Measurements from ENCODE around the gene LKAAEAR1.
A peak's percentile ranks its signal among the peaks of the same experiment; 100 is the strongest.
"Not testable (repeated sequence)": the region's sequence is repeated elsewhere in the genome, so short reads cannot be mapped to it uniquely, and the experiment has no call there.

LKAAEAR1 gene

DNA sequence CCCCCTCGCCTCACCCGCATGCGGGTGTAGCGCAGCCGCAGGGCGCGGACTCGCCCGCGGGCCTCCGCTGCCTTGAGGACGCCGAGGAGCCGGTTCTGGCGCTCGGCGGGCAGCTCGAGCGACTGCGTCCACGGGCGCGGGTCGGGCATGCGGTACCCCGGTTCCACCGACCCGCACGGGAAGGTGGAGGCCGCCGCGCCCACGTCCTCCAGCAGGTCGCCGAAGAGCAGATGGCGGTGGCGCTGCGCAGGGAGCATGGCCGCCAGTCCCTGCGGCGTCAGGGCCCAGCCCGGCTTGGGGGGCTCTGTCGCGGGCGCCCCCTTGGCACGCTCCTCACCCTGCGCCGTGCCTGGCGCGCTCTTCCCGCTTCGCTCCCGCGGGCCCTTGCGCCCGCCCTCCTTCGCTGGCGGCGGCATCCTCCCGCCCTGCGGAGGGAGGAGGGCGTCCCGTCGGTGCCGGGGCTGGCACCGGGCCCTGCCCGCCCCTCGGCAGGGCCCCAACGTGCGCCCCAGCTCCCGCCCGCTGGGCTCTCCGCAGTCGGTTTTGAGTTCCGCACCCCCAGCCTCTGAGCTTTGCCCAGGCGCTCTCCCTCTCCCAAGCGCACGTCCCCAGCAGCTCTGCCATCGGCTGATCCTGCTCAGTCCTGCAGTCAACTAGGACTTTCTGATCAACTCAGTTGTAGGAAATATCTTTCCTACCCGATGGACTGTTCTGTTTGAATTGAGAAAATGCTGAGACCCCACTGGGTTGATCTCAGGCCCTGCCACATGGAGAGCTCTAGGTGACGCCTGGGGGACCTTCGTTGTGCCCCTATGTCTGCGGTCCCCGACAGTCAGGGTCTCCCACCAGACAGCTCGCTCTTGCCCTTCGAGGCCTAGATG lies at the start of gene LKAAEAR1:
Gene LKAAEAR1 (minus strand): TSS at position 595 of the 881 bp plus-strand sequence. CDS start 179 bp downstream, at position 416.
- H3K4me3 ChIP-seq (ENCODE audit: low read length) = peak within 1 kb of the TSS; percentile 60
- H3K36me3 ChIP-seq (ENCODE audit: control insufficient read depth, insufficient read depth, low read length) = no peaks in the 10 kb centered on the region
- H3K9ac ChIP-seq (ENCODE audit: low read length) = no peak within 1 kb of the TSS
- no peak within 1 kb of the TSS for H3K27ac ChIP-seq (ENCODE audit: low read depth, low read length)
- peaks cover 2% of the 10 kb centered on the region for H3K4me1 ChIP-seq (ENCODE audit: control insufficient read depth, insufficient read depth, low read length)
- peaks cover 17% of the 10 kb centered on the region for H3K27me3 ChIP-seq (ENCODE audit: control insufficient read depth, insufficient read depth, low read length)

DNA sequence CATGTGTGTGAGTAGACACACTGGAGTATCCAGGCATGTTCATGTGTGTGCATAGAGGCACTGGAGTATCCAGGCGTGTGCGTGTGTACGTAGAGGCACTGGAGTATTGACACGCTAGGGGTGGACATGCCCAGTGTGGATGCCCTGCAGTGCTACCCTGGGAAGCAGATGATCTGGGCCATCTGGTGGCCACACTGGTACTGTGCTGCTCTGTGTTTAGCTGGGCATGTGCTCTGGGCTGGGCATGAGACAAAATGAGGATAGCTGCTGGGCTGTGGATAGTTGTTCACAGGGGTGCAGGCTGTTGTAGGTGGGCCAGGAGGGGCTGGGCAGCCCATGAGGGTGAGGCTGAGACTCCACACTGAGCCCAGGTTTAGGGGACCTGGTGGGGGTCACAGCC lies 47.2 kb upstream of the LKAAEAR1 start:
- H3K4me3 ChIP-seq (ENCODE audit: low read length) = no peak overlapping the region
- no peaks in the 10 kb centered on the region for H3K36me3 ChIP-seq (ENCODE audit: control insufficient read depth, insufficient read depth, low read length)
- H3K27ac ChIP-seq (ENCODE audit: low read depth, low read length) = no peak overlapping the region
- no peaks in the 10 kb centered on the region for H3K4me1 ChIP-seq (ENCODE audit: control insufficient read depth, insufficient read depth, low read length)
- no peak overlapping the region for H3K9ac ChIP-seq (ENCODE audit: low read length)
- H3K27me3 ChIP-seq (ENCODE audit: control insufficient read depth, insufficient read depth, low read length) = no peaks in the 10 kb centered on the region

- H3K4me1 ChIP-seq (ENCODE audit: control insufficient read depth, insufficient read depth, low read length) = no peaks in the 10 kb centered on the region
- no peak overlapping the region for H3K9ac ChIP-seq (ENCODE audit: low read length)
- H3K27me3 ChIP-seq (ENCODE audit: control insufficient read depth, insufficient read depth, low read length) = no peaks in the 10 kb centered on the region
- no peak overlapping the region for H3K4me3 ChIP-seq (ENCODE audit: low read length)
- H3K36me3 ChIP-seq (ENCODE audit: control insufficient read depth, insufficient read depth, low read length) = no peaks in the 10 kb centered on the region
- no peak overlapping the region for H3K27ac ChIP-seq (ENCODE audit: low read depth, low read length)
Observed at GRCh38 chr20:64130876-64131275, 46.7 kb upstream of the LKAAEAR1 start.

GRCh38 chr20:64130271-64130670 lies 46.1 kb upstream of the LKAAEAR1 start:
- no peak overlapping the region for H3K9ac ChIP-seq (ENCODE audit: low read length)
- H3K4me1 ChIP-seq (ENCODE audit: control insufficient read depth, insufficient read depth, low read length) = no peaks in the 10 kb centered on the region
- no peak overlapping the region for H3K4me3 ChIP-seq (ENCODE audit: low read length)
- H3K36me3 ChIP-seq (ENCODE audit: control insufficient read depth, insufficient read depth, low read length) = no peaks in the 10 kb centered on the region
- no peaks in the 10 kb centered on the region for H3K27me3 ChIP-seq (ENCODE audit: control insufficient read depth, insufficient read depth, low read length)
- H3K27ac ChIP-seq (ENCODE audit: low read depth, low read length) = no peak overlapping the region

GRCh38 chr20:64129146-64129782 lies 45.1 kb upstream of the LKAAEAR1 start:
- no peak overlapping the region for H3K4me3 ChIP-seq (ENCODE audit: low read length)
- H3K27me3 ChIP-seq (ENCODE audit: control insufficient read depth, insufficient read depth, low read length) = no peaks in the 10 kb centered on the region

DNA sequence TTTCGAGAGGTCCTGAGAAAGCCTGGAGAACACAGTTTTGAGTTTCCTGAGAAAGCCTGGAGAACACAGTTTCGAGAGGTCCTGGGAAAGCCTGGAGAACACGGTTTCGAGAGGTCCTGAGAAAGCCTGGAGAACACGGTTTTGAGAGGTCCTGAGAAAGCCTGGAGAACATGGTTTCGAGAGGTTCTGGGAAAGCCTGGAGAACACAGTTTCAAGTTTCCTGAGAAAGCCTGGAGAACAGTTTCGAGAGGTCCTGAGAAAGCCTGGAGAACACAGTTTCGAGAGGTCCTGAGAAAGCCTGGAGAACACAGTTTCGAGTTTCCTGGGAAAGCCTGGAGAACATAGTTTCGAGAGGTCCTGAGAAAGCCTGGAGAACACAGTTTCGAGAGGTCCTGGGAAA lies 39.3 kb upstream of the LKAAEAR1 start:
- H3K27me3 ChIP-seq (ENCODE audit: control insufficient read depth, insufficient read depth, low read length) = peaks cover 12% of the 10 kb centered on the region

More at GRCh38 chr20:64129146-64129782, 45.1 kb upstream of the LKAAEAR1 start:
- H3K36me3 ChIP-seq (ENCODE audit: control insufficient read depth, insufficient read depth, low read length) = no peaks in the 10 kb centered on the region
- no peak overlapping the region for H3K27ac ChIP-seq (ENCODE audit: low read depth, low read length)
- H3K4me1 ChIP-seq (ENCODE audit: control insufficient read depth, insufficient read depth, low read length) = no peaks in the 10 kb centered on the region
- H3K9ac ChIP-seq (ENCODE audit: low read length) = no peak overlapping the region

DNA sequence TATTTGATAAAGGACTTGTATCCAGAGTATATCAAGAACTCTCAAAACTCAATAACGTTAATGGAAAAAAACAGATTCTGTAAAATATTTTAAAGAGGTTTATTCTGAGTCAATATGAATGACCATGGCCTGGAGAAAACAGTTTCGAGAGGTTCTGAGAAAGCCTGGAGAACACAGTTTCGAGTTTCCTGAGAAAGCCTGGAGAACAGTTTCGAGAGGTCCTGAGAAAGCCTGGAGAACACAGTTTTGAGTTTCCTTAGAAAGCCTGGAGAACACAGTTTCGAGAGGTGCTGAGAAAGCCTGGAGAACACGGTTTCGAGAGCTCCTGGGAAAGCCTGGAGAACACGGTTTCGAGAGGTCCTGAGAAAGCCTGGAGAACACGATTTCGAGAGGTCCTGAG lies 38.7 kb upstream of the LKAAEAR1 start:
- H3K4me1 ChIP-seq (ENCODE audit: control insufficient read depth, insufficient read depth, low read length); H3K9ac ChIP-seq (ENCODE audit: low read length); H3K4me3 ChIP-seq (ENCODE audit: low read length); H3K27ac ChIP-seq (ENCODE audit: low read depth, low read length); H3K36me3 ChIP-seq (ENCODE audit: control insufficient read depth, insufficient read depth, low read length): not testable (repeated sequence)
- peaks cover 12% of the 10 kb centered on the region for H3K27me3 ChIP-seq (ENCODE audit: control insufficient read depth, insufficient read depth, low read length)

More for the DNA sequence above, 39.3 kb upstream of the LKAAEAR1 start:
- H3K36me3 ChIP-seq (ENCODE audit: control insufficient read depth, insufficient read depth, low read length); H3K9ac ChIP-seq (ENCODE audit: low read length); H3K4me3 ChIP-seq (ENCODE audit: low read length); H3K4me1 ChIP-seq (ENCODE audit: control insufficient read depth, insufficient read depth, low read length); H3K27ac ChIP-seq (ENCODE audit: low read depth, low read length): not testable (repeated sequence)

DNA sequence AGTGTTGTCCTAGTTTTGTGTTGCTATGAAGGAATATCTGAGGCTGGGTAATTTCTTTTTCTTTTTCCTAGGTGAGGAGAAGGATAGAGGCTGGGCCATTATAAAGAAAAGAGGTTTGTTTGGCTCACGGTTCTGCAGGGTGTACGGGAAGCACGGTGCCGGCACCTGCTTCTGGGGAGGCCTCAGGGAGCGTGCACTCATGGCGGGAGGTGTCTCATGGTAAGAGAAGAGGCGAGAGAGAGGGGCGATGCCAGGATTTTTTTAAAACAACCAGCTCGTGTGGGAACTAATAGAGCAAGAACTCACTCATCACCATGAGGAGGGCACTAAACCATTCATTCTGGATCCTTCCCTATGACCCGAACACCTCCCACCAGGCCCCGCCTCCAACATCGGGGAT lies 37.4 kb upstream of the LKAAEAR1 start:
- Histone ChIP-seq H3K27me3 (ENCODE audit: control insufficient read depth, insufficient read depth, low read length) (peaks cover 12% of the 10 kb centered on the region), H3K9ac (ENCODE audit: low read length) (no peak overlapping the region), H3K4me3 (ENCODE audit: low read length) (no peak overlapping the region), H3K36me3 (ENCODE audit: control insufficient read depth, insufficient read depth, low read length) (no peaks in the 10 kb centered on the region), H3K27ac (ENCODE audit: low read depth, low read length) (no peak overlapping the region), H3K4me1 (ENCODE audit: control insufficient read depth, insufficient read depth, low read length) (no peaks in the 10 kb centered on the region)

GRCh38 chr20:64119681-64120341 lies 35.6 kb upstream of the LKAAEAR1 start:
- Histone ChIP-seq H3K27ac (ENCODE audit: low read depth, low read length) (no peak overlapping the region), H3K4me1 (ENCODE audit: control insufficient read depth, insufficient read depth, low read length) (no peaks in the 10 kb centered on the region), H3K27me3 (ENCODE audit: control insufficient read depth, insufficient read depth, low read length) (peaks cover 12% of the 10 kb centered on the region), H3K9ac (ENCODE audit: low read length) (no peak overlapping the region), H3K36me3 (ENCODE audit: control insufficient read depth, insufficient read depth, low read length) (no peaks in the 10 kb centered on the region), H3K4me3 (ENCODE audit: low read length) (peak overlapping the region; percentile 44)

DNA sequence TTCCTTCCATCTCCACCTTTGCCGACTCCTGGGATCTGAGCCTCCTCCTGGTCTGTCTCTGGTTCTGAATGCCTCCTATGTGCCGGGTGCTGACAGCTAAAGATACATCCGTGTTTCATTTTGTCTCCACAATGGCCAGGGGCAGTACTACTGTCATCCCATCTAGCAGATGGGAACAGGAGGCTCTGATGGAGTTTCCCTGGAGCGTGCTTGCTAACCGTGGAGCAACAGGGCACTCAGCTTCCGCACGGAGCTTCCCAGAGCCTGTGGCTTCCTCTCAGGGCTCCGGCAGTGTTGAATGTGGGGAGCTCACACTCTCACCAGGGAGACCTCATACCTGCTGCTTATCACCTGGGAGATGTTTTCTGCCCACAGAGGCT lies 35.1 kb upstream of the LKAAEAR1 start:
- no peak overlapping the region for H3K4me3 ChIP-seq (ENCODE audit: low read length)
- no peaks in the 10 kb centered on the region for H3K4me1 ChIP-seq (ENCODE audit: control insufficient read depth, insufficient read depth, low read length)
- no peak overlapping the region for H3K9ac ChIP-seq (ENCODE audit: low read length)
- H3K27me3 ChIP-seq (ENCODE audit: control insufficient read depth, insufficient read depth, low read length) = peaks cover 12% of the 10 kb centered on the region
- no peak overlapping the region for H3K27ac ChIP-seq (ENCODE audit: low read depth, low read length)
- no peaks in the 10 kb centered on the region for H3K36me3 ChIP-seq (ENCODE audit: control insufficient read depth, insufficient read depth, low read length)

GRCh38 chr20:64117432-64117777 lies 33.2 kb upstream of the LKAAEAR1 start:
- H3K27ac ChIP-seq (ENCODE audit: low read depth, low read length); H3K4me1 ChIP-seq (ENCODE audit: control insufficient read depth, insufficient read depth, low read length); H3K36me3 ChIP-seq (ENCODE audit: control insufficient read depth, insufficient read depth, low read length); H3K9ac ChIP-seq (ENCODE audit: low read length); H3K4me3 ChIP-seq (ENCODE audit: low read length): not testable (repeated sequence)
- peaks cover 12% of the 10 kb centered on the region for H3K27me3 ChIP-seq (ENCODE audit: control insufficient read depth, insufficient read depth, low read length)

DNA sequence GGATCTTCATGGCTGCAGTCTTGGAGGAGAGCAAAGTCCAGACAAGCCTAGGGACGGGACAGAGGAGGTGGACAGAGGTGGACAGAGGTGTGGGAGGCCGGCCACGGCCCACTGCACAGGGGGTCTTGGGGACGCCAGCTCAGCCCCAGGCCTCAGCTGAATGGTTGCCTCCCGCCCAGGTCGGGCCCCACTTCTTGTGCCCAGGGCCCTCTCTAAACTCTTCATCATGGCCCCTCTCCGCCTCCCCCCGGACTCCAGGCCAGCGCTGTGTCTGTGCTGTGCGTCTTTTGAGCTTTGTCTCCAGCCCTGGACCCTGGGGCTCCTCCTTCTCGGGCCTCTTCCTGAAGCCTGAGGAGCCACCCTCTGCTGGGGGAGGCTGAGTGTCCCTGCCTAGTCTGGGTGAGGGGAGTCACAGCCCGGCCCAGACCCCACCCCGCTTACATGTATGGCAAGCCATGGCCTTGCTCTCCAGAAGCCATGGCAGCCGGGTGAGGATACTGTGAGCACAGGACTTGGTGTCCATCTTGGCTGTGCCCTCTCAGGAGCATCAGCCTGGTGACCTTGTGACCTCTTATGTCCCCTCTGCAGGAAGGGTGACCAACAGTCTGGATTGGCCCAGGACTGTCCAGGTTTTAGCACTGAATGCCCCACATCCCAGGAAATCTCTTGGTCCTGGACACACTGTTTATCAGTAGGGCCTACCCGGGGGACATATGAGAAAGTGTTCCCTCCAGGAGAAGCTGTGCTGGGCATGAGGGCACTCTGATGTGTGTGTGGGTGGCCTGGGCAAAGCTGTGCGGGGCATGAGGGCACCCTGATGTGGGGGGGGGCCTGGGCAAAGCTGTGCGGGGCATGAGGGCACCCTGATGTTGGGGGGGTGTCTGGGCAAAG lies 32.6 kb upstream of the LKAAEAR1 start:
- no peak overlapping the region for H3K9ac ChIP-seq (ENCODE audit: low read length)
- no peaks in the 10 kb centered on the region for H3K4me1 ChIP-seq (ENCODE audit: control insufficient read depth, insufficient read depth, low read length)
- H3K4me3 ChIP-seq (ENCODE audit: low read length) = no peak overlapping the region
- peaks cover 11% of the 10 kb centered on the region for H3K27me3 ChIP-seq (ENCODE audit: control insufficient read depth, insufficient read depth, low read length)
- H3K36me3 ChIP-seq (ENCODE audit: control insufficient read depth, insufficient read depth, low read length) = no peaks in the 10 kb centered on the region
- H3K27ac ChIP-seq (ENCODE audit: low read depth, low read length) = no peak overlapping the region
